Inferior parietal cortex (tissue), 1 donor: ENCODE data around the gene DPM2.

Source experiments
- DNase-seq: peaks from one replicate; pipeline ENCODE4 v3.0.0-alpha.2; 2016; ENCODE audit errors: extremely low spot score

Gene DPM2

DNA sequence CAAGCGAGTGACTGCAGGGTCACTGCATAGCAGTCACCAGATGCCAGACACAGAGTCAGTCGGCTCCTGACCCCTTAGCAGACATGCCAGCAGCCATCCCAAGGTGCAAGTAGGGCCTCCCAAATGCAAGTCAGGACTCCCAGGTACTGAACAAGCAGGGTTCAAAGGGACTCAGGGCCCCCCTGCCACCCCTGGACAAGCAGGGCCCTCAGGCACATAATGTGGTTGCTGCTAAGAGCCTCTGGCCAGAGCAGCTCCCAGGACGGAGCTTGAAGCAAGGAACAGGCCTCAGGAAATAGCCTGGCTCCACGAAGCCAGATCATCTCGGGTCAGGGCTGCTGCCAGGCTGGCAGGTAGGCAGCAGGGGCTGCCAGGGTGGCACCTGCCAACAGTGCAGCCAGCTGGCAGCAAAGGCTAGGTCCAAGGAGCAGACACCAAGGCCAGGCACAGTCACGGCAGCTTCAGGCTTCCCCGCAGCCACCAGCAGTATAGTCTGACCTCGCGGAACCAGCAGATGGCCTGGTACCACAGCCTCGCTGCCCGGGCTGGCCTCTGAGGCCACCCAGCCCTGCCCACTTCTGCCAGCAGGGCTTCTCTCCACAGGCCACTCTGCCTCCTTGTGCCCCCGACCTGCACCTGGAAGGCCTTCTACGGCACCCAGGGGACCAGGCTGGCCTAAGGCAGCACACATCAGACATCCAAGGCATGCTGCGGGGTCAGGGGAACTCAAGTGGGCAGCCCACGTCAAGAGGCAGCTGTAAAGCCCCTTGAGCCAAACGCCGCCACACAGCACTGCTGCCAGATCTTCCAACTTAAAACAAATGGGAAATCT, 35.7 kb upstream of the DPM2 start:
- DNase-seq = no peak

- DNase-seq = no peak
These were observed 34.7 kb upstream of the DPM2 start for GRCh38 chr9:127972236-127972871.

GRCh38 chr9:127971357-127972235, 33.9 kb upstream of the DPM2 start:
- DNase-seq = peak; percentile 68

- DNase-seq = no peak
These were observed 33.0 kb upstream of the DPM2 start for GRCh38 chr9:127970401-127971313.

GRCh38 chr9:127968700-127969383, 31.2 kb upstream of the DPM2 start:
- no peak for DNase-seq

GRCh38 chr9:127968042-127968441, 30.4 kb upstream of the DPM2 start:
- no peak for DNase-seq

DNA sequence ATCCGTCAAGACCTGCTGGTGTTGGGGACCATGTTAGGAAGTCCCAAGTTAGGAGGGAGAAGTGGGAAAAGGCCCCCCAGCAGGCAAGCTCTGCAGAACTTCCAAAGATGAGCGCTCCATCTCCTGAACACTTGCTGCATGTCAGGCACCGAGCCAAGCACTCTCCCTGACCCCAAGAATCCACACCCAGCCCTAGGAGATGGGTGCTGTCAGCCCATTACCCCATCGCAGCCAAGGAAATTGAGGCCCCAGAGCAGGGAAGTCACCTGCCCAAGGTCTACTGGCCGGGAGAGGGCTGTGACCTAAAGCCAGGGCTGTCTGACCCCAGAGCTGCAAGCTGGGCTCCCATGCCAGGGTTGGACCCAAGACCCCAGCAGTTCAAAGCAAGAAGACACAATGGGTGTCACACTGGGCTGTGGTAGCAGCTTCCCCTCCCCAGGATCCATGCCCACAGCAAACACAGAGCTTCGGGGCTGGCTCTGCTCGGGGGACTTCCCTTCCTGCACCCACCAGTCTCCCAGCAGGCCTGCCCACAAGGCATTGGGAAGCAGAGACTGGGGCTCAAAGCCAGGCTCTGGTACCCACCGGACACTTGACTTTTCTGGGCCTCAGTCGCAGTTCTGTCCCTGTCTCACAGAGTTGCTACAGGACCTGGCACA, 29.6 kb upstream of the DPM2 start:
- no peak for DNase-seq

DNA sequence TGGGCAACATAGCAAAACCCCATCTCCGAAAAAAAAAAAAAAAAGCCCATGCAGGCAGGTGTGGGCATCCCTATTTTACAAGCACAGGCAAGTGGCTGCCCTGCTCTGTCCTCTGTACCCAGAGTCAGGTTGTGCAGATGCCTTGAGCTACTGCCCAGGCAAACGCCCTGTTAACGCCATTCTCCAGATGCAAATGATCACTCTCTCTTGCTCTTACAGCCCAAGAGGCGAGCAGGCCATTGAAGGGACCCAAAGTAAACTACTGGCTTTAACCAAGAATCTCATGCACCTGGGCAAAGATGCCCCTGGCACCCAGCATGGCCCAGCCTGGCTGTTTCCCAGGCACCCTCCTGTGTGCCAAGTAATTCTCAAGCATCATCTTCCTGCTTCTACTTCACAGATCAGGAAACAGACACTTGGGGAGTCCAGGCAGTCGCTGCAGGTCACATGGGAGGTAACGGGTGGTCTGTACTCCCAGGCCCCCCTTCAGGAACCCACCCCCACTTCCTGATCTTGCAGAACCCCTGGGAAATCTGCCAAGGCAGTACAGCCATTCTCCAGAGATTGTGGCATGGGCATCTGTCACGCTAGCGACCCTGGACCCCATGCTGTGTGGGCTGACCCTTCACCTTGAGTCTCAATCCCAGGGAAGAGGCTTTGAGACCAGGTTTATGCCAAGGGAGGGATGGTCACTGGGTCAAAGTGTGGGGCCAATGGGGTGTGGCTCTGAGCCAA, 28.9 kb upstream of the DPM2 start:
- DNase-seq = no peak

- no peak for DNase-seq
These were observed 28.3 kb upstream of the DPM2 start for GRCh38 chr9:127965953-127966352.

DNA sequence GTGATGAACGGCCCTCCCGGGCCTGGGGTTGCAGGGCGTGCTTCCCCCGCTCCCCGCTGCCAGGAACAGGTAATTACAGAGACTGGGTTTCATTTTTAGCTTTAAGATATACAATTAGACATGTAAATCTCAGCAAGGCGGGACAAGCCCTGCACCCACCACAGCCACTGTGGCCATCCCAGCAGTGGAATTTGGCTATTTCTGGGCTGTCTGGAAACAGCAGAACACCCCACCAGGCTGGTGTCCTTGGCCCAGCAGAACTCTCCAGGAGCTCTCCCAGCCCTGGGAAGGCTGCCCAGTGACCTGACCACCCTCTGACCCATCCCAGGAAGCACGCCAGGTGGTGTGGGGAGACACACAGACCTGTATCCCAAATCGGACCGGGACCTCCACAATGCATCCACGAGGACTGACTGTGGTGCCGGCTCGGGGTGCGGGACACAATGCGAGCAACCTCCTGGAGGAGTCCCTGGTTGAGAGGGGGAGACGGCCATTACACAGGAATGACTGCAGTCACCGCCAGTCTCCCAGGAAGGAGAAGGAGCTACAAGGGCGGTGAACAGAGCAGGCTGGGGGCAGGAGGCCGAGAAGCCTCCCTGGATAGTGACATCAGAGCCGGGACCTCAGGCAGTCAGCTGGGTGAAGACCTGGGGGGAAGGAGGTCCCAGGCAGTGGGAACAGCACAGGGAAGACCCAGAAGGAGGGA, 25.9 kb upstream of the DPM2 start:
- DNase-seq = no peak

DNA sequence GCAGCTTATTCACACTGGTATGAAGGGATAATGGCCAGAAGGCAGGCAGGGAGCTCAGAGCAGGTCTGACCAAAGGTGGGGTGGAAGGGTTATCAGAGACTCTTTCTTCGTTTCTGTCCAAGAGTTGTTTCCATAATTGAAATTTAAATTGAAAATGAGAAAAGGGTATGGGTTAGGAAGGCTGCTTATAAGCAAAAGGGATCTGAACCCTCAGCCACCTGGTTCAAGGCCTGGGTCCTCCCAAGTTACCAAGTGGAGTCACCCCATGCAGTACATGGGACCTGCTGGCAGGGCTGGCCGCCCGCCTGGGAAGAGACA, 25.3 kb upstream of the DPM2 start:
- DNase-seq = no peak

DNA sequence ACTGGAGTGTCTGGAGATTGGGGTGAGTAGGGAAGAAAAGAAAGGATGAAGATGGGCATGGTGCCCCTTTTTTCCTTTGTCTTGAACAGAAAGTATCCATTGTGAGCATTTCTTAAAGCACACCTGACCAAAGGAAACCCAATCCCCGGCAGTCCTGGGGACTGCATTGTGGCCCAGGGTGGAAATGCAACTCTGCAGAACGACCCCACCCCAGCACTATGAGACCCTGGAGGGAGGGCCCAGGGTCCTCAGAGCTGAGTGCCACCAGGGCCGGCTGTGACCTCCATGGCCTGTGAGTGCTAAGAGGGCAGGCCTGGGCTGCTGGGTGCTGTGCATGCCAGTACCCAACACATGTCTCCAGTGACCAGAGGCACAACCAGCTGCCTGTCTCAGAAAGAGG, 24.6 kb upstream of the DPM2 start:
- DNase-seq = no peak

DNA sequence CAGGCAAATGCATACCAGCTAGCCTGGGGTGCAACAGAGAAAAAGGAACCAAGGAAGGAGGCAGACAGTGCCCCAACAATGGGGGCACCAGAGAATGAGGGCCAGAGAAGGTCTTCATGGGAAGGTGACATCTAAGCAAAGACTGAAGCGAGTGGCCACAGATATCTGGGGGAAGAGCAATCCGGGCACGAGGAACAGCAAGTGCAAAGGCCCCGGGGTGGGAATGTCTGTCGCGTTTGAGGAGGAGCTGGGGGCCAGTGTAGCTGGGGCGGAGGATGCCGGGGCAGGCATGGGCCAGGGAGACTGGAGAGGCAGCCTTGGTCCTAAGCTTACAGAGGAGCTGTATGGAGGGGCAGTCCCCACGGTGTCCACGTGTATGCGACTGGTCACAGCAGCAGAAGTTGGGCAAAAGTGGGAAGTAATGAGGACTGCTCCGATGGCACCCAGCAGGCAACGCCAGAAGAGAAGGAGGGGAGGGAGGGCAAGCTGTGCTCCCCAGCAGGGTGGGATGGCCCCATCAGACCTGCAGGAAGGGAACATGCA, 24.0 kb upstream of the DPM2 start:
- no peak for DNase-seq

DNA sequence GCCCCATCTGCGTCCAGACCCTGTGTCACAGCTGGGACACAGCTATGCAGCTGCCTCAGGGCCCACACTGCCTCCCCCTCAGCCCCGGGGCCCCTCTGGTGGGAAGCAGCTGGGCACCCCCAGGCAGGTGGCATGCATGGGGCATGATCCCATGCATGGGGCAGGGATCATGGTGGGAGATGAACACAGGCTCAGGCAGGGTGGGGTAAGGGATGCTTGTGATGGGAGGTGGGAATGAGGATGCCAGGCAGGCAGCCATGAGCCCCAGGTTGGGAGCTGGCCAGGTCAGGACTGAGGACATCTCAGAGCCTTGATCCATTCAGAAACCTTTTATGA, 23.5 kb upstream of the DPM2 start:
- DNase-seq = no peak

- DNase-seq = no peak
These were observed 22.9 kb upstream of the DPM2 start for GRCh38 chr9:127960410-127961154.

GRCh38 chr9:127959841-127960409, 22.3 kb upstream of the DPM2 start:
- no peak for DNase-seq

GRCh38 chr9:127959398-127959797, 21.7 kb upstream of the DPM2 start:
- DNase-seq = no peak

DNA sequence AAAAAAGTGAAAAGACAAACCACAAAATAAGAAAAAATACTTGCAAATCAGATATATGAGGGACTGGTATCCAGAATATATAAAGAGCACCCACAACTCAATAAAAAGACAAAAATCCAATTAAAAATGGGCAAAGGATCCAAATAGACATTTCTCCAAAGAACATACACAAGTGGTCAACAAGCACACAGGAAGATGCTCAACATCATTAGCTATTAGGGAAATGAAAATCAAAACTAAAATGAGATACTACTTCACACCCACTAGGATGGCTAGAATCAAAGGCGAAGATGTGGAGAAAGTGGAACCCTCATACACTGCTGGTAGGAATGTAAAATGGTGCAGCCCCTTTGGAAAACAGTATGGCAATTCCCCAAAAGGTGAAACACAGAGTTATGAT, 21.1 kb upstream of the DPM2 start:
- no peak for DNase-seq
